ENCODE measurements around the gene LRCH1.

DNA sequence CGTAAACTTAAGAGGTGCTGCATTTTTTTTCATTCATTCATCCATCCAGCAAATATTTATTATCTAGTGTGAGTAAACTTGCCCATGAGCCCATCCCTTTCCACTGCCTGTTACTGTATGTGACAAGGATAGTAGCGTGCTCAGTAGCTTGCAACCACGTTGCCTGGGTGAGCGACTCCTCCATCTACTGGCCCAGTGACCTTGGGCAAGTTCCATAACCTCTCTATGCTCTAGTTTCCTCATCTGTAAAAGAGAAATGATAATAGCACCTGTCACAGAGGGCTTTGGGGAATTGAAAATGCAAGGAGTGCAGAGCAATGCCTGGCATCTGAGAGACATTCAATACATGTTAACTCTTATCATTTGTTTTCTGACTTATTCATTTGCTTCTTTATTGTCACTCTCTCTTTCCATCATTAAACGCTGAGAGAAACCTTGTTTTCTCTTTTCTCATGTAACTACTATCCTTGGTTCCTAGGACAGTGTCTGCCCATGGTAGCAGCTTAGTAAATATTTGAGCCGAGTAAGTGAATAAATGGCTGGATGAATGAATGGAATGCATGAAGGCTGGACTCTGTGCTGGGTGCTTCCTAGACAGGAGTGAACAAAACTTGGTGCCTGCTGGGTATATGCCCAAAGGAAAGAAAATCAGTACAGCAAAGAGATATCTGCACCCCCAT is 19.9 kb downstream of the LRCH1 start:
- TF ChIP-seq, protein P1, sequence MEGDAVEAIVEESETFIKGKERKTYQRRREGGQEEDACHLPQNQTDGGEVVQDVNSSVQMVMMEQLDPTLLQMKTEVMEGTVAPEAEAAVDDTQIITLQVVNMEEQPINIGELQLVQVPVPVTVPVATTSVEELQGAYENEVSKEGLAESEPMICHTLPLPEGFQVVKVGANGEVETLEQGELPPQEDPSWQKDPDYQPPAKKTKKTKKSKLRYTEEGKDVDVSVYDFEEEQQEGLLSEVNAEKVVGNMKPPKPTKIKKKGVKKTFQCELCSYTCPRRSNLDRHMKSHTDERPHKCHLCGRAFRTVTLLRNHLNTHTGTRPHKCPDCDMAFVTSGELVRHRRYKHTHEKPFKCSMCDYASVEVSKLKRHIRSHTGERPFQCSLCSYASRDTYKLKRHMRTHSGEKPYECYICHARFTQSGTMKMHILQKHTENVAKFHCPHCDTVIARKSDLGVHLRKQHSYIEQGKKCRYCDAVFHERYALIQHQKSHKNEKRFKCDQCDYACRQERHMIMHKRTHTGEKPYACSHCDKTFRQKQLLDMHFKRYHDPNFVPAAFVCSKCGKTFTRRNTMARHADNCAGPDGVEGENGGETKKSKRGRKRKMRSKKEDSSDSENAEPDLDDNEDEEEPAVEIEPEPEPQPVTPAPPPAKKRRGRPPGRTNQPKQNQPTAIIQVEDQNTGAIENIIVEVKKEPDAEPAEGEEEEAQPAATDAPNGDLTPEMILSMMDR (IDR thresholded peaks at IDR 0.05), result no peak
- no peak for TF ChIP-seq POLR2A (IDR thresholded peaks at IDR 0.05)

Measured in lower leg skin (tissue), 3 donors.